MM.1S (cell line): ENCODE data around the gene MAGI2.

Source experiments
- DNase-seq: peaks from one replicate; pipeline ENCODE4 v3.0.0-alpha.2; 2015
- H2AFZ ChIP-seq: fragments of 300-600 bp; sonication (generic); 2 replicates; pipeline ENCODE4 v1.6.0; 2016; ENCODE audit warnings: antibody characterized with exemption, low read length
- H3F3A ChIP-seq: fragments of 300-600 bp; sonication (generic); 2 replicates; pipeline ENCODE4 v1.6.1; 2016; ENCODE audit warnings: mild to moderate bottlenecking, antibody characterized with exemption, low read length, moderate library complexity, mixed read lengths; ENCODE audit not compliant: insufficient read depth
- H3K27ac ChIP-seq: fragments of 300-600 bp; sonication (generic); 2 replicates; pipeline ENCODE4 v1.5.1; 2016; ENCODE audit warnings: mild to moderate bottlenecking, low read length
- H3K27me3 ChIP-seq: fragments of 300-600 bp; sonication (generic); replicated peaks from 2 replicates; pipeline ENCODE4 v1.6.0; 2016; ENCODE audit warnings: low read length; ENCODE audit not compliant: insufficient read depth
- H3K36me3 ChIP-seq: fragments of 300-600 bp; sonication (generic); replicated peaks from 2 replicates; pipeline ENCODE4 v1.6.1; 2016; ENCODE audit warnings: mild to moderate bottlenecking, low read length, mixed read lengths; ENCODE audit not compliant: insufficient read depth
- H3K4me1 ChIP-seq: fragments of 300-600 bp; sonication (generic); 2 replicates; pipeline ENCODE4 v1.6.1; 2016; ENCODE audit warnings: low read length, mixed read lengths
- H3K4me2 ChIP-seq: fragments of 300-600 bp; sonication (generic); 2 replicates; pipeline ENCODE4 v1.6.0; 2016; ENCODE audit warnings: low read depth, low read length
- H3K4me3 ChIP-seq: fragments of 300-600 bp; sonication (generic); 2 replicates; pipeline ENCODE4 v1.5.1; 2016; ENCODE audit warnings: low read length, mixed read lengths
- H3K79me2 ChIP-seq: fragments of 300-600 bp; sonication (generic); 2 replicates; pipeline ENCODE4 v1.6.1; 2016; ENCODE audit warnings: mixed run types, low read length, mixed read lengths
- H3K9ac ChIP-seq: fragments of 300-600 bp; sonication (generic); 2 replicates; pipeline ENCODE4 v1.6.1; 2016; ENCODE audit warnings: low read length, mixed read lengths
- H3K9me2 ChIP-seq: fragments of 300-600 bp; sonication (generic); replicated peaks from 2 replicates; pipeline ENCODE4 v1.6.1; 2016; ENCODE audit warnings: mild to moderate bottlenecking, low read length, mixed read lengths; ENCODE audit not compliant: insufficient read depth
- H3K9me3 ChIP-seq: fragments of 300-600 bp; sonication (generic); replicated peaks from 2 replicates; pipeline ENCODE4 v1.6.1; 2016; ENCODE audit warnings: mild to moderate bottlenecking, low read length, mixed read lengths; ENCODE audit not compliant: insufficient read depth
- H4K20me1 ChIP-seq: fragments of 300-600 bp; sonication (generic); 2 replicates; pipeline ENCODE4 v1.6.1; 2016; ENCODE audit warnings: mild to moderate bottlenecking, low read length, moderate library complexity, mixed read lengths; ENCODE audit not compliant: insufficient read depth
- CTCF ChIP-seq: fragments of 300-600 bp; sonication (generic); IDR thresholded peaks from 2 replicates; pipeline ENCODE4 v1.5.1; 2016; ENCODE audit warnings: antibody characterized with exemption, low read length, mixed read lengths
- EZH2 ChIP-seq: fragments of 300-600 bp; sonication (generic); optimal IDR thresholded peaks from 2 replicates; pipeline ENCODE3; 2017; ENCODE audit warnings: low read depth, mild to moderate bottlenecking, antibody characterized with exemption, low read length, mixed read lengths
- EZH2phosphoT487 ChIP-seq: fragments of 300-600 bp; sonication (generic); IDR thresholded peaks from 2 replicates; pipeline ENCODE4 v1.6.1; 2018; ENCODE audit warnings: antibody characterized with exemption, low read length

The MAGI2 gene

GRCh38 chr7:78490524-78490923 is 962.9 kb downstream of the MAGI2 start:
- Histone ChIP-seq H3K27ac (peak overlapping the region; percentile 91), H3K4me3 (peak overlapping the region; percentile 67; the same call in 1 of the 2 replicates), H3K9me3 (no peaks in the 10 kb centered on the region), H3K4me2 (peak overlapping the region; percentile 66), H4K20me1 (no peaks in the 10 kb centered on the region), H3K36me3 (no peaks in the 10 kb centered on the region), H2AFZ (no peak overlapping the region), H3K27me3 (no peaks in the 10 kb centered on the region), H3K9ac (peak overlapping the region; percentile 93), H3K9me2 (no peaks in the 10 kb centered on the region), H3K4me1 (peaks cover 54% of the 10 kb centered on the region), H3F3A (peaks cover 58% of the 10 kb centered on the region), H3K79me2 (peaks cover 77% of the 10 kb centered on the region)
- peak; percentile 42 for DNase-seq
- TF ChIP-seq EZH2 (no peak), EZH2phosphoT487 (no peak), CTCF (no peak)

GRCh38 chr7:78489476-78490240 is 963.8 kb downstream of the MAGI2 start:
- Histone ChIP-seq H3K36me3 (no peaks in the 10 kb centered on the region), H3K4me2 (peak overlapping the region; percentile 66)

GRCh38 chr7:78487464-78487863 is 966.0 kb downstream of the MAGI2 start:
- H3K4me1 ChIP-seq = peaks cover 43% of the 10 kb centered on the region
- DNase-seq = peak; percentile 78
- H3F3A ChIP-seq = peaks cover 41% of the 10 kb centered on the region
- no peaks in the 10 kb centered on the region for H3K36me3 ChIP-seq
- no peaks in the 10 kb centered on the region for H3K9me2 ChIP-seq
- peak overlapping the region; percentile 91 for H3K27ac ChIP-seq
- peak overlapping the region; percentile 93 for H3K9ac ChIP-seq
- TF ChIP-seq CTCF (peak; percentile 31), EZH2 (no peak)
- H3K79me2 ChIP-seq = peaks cover 96% of the 10 kb centered on the region
- H3K4me3 ChIP-seq = peak overlapping the region; percentile 67
- H4K20me1 ChIP-seq = no peaks in the 10 kb centered on the region
- H3K27me3 ChIP-seq = no peaks in the 10 kb centered on the region
- H3K4me2 ChIP-seq = peak overlapping the region; percentile 66
- H3K9me3 ChIP-seq = no peaks in the 10 kb centered on the region
- H2AFZ ChIP-seq = no peak overlapping the region; the same call in 1 of the 2 replicates

More at GRCh38 chr7:78489476-78490240, 963.8 kb downstream of the MAGI2 start:
- Histone ChIP-seq H3F3A (peaks cover 61% of the 10 kb centered on the region), H2AFZ (no peak overlapping the region), H3K27me3 (no peaks in the 10 kb centered on the region), H3K79me2 (peaks cover 82% of the 10 kb centered on the region), H3K9ac (peak overlapping the region; percentile 93), H3K4me1 (peaks cover 53% of the 10 kb centered on the region), H3K27ac (peak overlapping the region; percentile 91), H3K9me2 (no peaks in the 10 kb centered on the region), H4K20me1 (no peaks in the 10 kb centered on the region), H3K9me3 (no peaks in the 10 kb centered on the region), H3K4me3 (peak overlapping the region; percentile 67)
- no peak for TF ChIP-seq CTCF
- TF ChIP-seq EZH2phosphoT487 = no peak
- no peak for TF ChIP-seq EZH2
- peak; percentile 73 for DNase-seq
